Vagina (tissue), 2 donors: Measurements from ENCODE around the gene PRKAR2B.

Source experiments
- POLR2A ChIP-seq, 2 donors: fragments of 450-650 bp; IDR thresholded peaks; one replicate each; pipeline ENCODE4 v1.6.1; 2017; ENCODE audit warnings: antibody characterized with exemption in 2 of 2, mild to moderate bottlenecking in 2 of 2, moderate library complexity in 2 of 2
- TF ChIP-seq, protein P1 (sequence below), 3 experiments: fragments of 450-650 bp in 2 of 3; fragments of 200-600 bp in 1 of 3; sonication (generic) in 1 of 3; IDR thresholded peaks; one replicate each; pipeline ENCODE4 v1.5.1; 2017 to 2019; ENCODE audit warnings: antibody characterized with exemption in 3 of 3, mild to moderate bottlenecking in 2 of 3, moderate library complexity in 2 of 3

DNA sequence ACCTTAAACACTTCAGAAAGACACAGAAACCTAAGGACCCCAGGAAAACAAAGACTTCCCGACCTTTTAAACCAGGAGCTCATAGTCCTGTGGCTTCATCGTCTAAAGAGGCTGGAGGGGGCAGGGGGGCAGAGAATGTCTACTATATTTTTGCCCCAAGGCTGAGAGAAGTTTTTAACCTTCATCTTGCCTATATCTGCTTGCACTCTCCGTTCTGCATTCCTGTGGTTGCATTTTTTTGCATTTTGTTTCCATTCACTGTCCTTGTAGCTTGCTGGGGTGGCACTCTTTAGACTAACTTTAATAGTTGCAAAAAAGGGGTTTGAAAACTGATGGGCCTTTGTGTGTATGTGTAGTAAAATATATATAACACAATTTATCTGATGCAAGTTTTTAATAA, 23.7 kb downstream of the PRKAR2B start:
- TF ChIP-seq POLR2A (IDR thresholded peaks at IDR 0.05) = no peak
- TF ChIP-seq, protein P1, sequence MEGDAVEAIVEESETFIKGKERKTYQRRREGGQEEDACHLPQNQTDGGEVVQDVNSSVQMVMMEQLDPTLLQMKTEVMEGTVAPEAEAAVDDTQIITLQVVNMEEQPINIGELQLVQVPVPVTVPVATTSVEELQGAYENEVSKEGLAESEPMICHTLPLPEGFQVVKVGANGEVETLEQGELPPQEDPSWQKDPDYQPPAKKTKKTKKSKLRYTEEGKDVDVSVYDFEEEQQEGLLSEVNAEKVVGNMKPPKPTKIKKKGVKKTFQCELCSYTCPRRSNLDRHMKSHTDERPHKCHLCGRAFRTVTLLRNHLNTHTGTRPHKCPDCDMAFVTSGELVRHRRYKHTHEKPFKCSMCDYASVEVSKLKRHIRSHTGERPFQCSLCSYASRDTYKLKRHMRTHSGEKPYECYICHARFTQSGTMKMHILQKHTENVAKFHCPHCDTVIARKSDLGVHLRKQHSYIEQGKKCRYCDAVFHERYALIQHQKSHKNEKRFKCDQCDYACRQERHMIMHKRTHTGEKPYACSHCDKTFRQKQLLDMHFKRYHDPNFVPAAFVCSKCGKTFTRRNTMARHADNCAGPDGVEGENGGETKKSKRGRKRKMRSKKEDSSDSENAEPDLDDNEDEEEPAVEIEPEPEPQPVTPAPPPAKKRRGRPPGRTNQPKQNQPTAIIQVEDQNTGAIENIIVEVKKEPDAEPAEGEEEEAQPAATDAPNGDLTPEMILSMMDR (IDR thresholded peaks at IDR 0.05) = no peak
